Body of pancreas (tissue), 4 donors: Measurements from ENCODE around the gene PDGFA. TPM values are rescaled to one million over a fixed set of nuclear protein-coding genes. Genes with fewer than 3 reads are reported as not detected.

ENCODE experiments used
- ATAC-seq: fragments of 150-250 bp; one replicate; pipeline ENCODE4 v1.9.1; 2016
- DNase-seq, 4 donors: peaks; one replicate each; pipeline ENCODE4 v3.0.0-alpha.2; 2019
- H3K27ac ChIP-seq, 4 donors: fragments of 200-600 bp; sonication (generic); 1 replicate in 3 of 4; 2 replicates in 1 of 4; pipeline versions ENCODE4 v1.5.1 to v1.6.1; 2016 to 2019; ENCODE audit warnings: mild to moderate bottlenecking in 1 of 4, mixed read lengths in 1 of 4, moderate library complexity in 1 of 4
- H3K27me3 ChIP-seq, 2 donors: fragments of 200-600 bp; sonication (generic); one replicate each; pipeline ENCODE4 v1.6.0; 2016; ENCODE audit warnings: mild to moderate bottlenecking in 1 of 2
- H3K36me3 ChIP-seq, 2 donors: fragments of 200-600 bp; sonication (generic); replicated peaks in 1 of 2; 2 replicates each; pipeline ENCODE4 v1.5.1; 2016; ENCODE audit warnings: low read depth in 2 of 2; ENCODE audit not compliant: insufficient read depth in 1 of 2
- H3K4me1 ChIP-seq: fragments of 200-600 bp; sonication (generic); one replicate; pipeline ENCODE4 v1.6.0; 2016
- H3K4me3 ChIP-seq, 2 donors: fragments of 200-600 bp; sonication (generic); 1 replicate in 1 of 2; 2 replicates in 1 of 2; pipeline ENCODE4 v1.5.1; 2016 to 2019
- H3K9me3 ChIP-seq, 3 donors: fragments of 200-600 bp; sonication (generic); 1 replicate in 2 of 3; 2 replicates in 1 of 3; pipeline ENCODE4 v1.5.1; 2016
- POLR2A ChIP-seq, 3 donors: fragments of 450-650 bp; IDR thresholded peaks; one replicate each; pipeline ENCODE4 v1.6.1; 2016; ENCODE audit warnings: antibody characterized with exemption in 3 of 3, mild to moderate bottlenecking in 2 of 3
- WGBS, 2 donors: methylation state at CpG; one replicate each; pipeline ENCODE4 v1.1.5; 2017; 5-methylcytosine and 5-hydroxymethylcytosine counted together
- intact Hi-C: fragments of 100-400 bp; cut with DNase I; formaldehyde crosslinking; loops from one replicate; pipeline ENCODE4 v1.15.1; 2023
- total RNA-seq, 2 donors: library from RNA; depleted of rRNA; stranded (reverse); fragments of >200 nt; gene quantifications; one replicate each; pipeline ENCODE4 v1.1.0, GENCODE V29; 2016
- TF ChIP-seq, protein P1 (sequence below), 7 experiments: fragments of 450-650 bp in 4 of 7; fragments of 200-600 bp in 3 of 7; sonication (generic) in 3 of 7; IDR thresholded peaks; one replicate each; pipeline ENCODE4 v1.5.1; 2016 to 2019; ENCODE audit warnings: antibody characterized with exemption in 7 of 7

The PDGFA gene
- total RNA-seq, 2 donors from 2014 or later: 58.6 to 59.3 TPM

DNA sequence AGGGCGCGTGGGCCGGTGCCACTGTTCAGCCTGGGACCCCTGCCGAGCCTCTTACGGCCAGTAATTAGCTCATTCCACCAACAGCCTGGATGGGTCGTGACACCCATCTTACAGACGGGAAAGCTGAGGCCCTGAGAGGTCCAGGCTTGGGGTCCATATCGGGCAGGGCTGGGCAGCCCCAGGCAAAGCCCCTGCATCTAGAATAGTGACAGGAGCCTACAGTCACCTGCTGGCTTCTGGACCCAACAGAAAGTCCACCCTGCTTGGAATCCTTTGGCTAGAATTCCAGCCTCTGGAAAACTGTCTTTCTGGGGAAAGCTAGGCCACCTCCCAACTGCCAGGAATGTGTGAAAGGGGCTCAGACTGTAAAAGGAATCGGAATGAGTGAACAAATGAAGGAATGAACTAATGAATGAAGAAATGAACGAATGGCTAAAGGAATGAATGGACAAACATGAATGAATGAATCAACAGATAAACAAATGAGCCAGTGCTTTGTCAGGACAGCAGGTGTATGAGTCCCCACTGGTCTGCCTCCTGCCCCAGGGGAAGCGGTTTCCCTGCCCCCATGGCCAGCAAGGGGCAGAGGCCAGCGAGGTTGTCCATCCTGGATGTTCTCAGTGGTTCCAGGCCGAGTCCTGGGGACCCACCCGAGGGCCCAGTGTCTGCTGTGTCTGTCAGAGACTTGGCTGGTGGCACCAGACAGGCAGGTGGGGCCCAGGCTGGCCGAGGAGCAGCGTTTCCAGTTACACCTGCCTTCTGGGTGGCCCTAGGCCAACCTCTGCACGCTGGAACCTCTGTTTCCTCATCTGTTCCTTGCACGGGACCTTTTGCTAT, 24.1 kb upstream of the PDGFA start:
- TF ChIP-seq, protein P1, sequence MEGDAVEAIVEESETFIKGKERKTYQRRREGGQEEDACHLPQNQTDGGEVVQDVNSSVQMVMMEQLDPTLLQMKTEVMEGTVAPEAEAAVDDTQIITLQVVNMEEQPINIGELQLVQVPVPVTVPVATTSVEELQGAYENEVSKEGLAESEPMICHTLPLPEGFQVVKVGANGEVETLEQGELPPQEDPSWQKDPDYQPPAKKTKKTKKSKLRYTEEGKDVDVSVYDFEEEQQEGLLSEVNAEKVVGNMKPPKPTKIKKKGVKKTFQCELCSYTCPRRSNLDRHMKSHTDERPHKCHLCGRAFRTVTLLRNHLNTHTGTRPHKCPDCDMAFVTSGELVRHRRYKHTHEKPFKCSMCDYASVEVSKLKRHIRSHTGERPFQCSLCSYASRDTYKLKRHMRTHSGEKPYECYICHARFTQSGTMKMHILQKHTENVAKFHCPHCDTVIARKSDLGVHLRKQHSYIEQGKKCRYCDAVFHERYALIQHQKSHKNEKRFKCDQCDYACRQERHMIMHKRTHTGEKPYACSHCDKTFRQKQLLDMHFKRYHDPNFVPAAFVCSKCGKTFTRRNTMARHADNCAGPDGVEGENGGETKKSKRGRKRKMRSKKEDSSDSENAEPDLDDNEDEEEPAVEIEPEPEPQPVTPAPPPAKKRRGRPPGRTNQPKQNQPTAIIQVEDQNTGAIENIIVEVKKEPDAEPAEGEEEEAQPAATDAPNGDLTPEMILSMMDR (IDR thresholded peaks at IDR 0.05): no peak
- no peak for TF ChIP-seq POLR2A (IDR thresholded peaks at IDR 0.05)
- H3K4me3 ChIP-seq: no peak overlapping the region
- peaks cover 14% of the 10 kb centered on the region for H3K4me1 ChIP-seq
- intact Hi-C loops: no loop called here
- no peak overlapping the region for H3K27ac ChIP-seq
- 92 to 97% methylated on average over 10 to 18 of the region's 18 CpGs for WGBS, 2 donors
- no peaks in the 10 kb centered on the region for H3K36me3 ChIP-seq
- no peaks in the 10 kb centered on the region for H3K27me3 ChIP-seq
- DNase-seq (no peak), ATAC-seq (no peak)
- H3K9me3 ChIP-seq: no peaks in the 10 kb centered on the region

DNA sequence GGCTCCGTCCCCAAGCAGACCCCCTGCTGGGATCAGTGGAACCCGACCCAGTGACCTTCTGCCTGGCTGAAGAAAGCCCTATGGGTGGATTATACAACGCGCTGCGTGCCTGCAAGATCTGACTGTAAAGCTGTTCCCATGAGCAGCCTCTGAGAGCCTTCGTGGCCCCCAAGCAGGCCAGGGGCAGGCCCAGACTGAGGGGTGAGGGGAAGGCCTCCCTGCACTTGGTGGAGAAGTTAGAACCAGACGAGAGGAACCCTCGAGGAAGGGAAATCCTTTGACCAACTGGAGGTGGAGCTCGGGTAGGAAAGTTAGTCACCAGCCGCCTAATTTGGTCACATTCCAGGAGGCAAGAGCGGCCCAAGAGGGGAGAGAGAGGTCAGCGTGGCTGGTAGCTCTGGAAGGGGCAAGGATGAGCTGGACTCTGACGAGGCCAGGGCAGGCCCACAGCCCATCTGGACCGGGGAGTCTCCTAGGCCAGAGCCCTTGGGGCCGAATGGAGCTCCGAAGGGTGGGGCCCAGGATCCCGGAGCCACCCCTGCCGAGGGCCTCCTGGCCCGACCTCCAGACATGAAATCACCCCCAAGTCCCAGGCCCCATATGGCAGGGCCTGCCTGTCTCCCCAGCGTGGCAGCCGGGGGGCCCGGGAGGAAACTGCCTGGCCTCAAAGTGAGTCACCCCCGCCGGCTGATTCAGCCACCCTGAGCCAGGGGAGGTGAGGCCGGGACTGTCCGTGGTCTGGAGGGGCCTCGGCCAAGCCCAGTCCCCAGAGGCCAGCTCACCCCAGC, 23.3 kb upstream of the PDGFA start:
- H3K27ac ChIP-seq: no peak overlapping the region
- DNase-seq (no peak), ATAC-seq (no peak)

DNA sequence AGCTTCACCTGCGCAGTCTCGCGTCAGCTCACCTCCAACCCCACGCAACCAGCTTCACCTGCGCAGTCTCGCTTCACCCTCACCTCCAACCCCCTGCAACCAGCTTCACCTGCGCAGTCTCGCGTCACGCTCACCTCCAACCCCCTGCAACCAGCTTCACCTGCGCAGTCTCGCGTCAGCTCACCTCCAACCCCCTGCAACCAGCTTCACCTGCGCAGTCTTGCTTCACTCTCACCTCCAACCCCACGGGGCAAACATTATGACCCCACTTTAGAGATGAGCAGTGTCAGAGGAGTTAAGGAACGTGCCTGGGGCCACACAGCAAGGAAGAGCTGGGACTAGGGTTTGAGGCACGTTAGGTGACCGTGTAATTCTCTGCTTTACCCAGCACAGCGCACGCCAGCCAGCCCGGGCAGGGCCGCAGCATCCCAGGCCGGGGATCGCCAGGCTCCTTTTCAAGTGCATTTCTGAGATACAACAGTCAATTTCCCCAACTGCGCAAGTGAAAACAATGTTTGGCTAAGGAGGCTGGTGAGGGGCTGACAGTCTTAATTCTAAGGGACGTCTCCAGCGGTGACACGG, 22.6 kb upstream of the PDGFA start:
- no peak overlapping the region for H3K4me3 ChIP-seq
- intact Hi-C loops: no loop called here
- no peaks in the 10 kb centered on the region for H3K36me3 ChIP-seq
- H3K4me1 ChIP-seq: peaks cover 27% of the 10 kb centered on the region
- no peak for ATAC-seq
- H3K27me3 ChIP-seq: no peaks in the 10 kb centered on the region
- H3K27ac ChIP-seq: no peak overlapping the region
- 91 to 92% methylated on average over 21 to 28 of the region's 28 CpGs for WGBS, 2 donors
- no peaks in the 10 kb centered on the region for H3K9me3 ChIP-seq
- no peak for DNase-seq
- TF ChIP-seq, protein P1 (IDR thresholded peaks at IDR 0.05): no peak
- TF ChIP-seq POLR2A (IDR thresholded peaks at IDR 0.05): no peak

More for the DNA sequence above, 23.3 kb upstream of the PDGFA start:
- 75% methylated on average over 15 to 27 of the region's 27 CpGs for WGBS, 2 donors
- Histone ChIP-seq H3K4me3 (no peak overlapping the region), H3K27me3 (no peaks in the 10 kb centered on the region), H3K4me1 (peaks cover 22% of the 10 kb centered on the region), H3K36me3 (no peaks in the 10 kb centered on the region), H3K9me3 (no peaks in the 10 kb centered on the region)
- TF ChIP-seq, protein P1 (IDR thresholded peaks at IDR 0.05): no peak
- no peak for TF ChIP-seq POLR2A (IDR thresholded peaks at IDR 0.05)
- intact Hi-C loops: no loop called here

DNA sequence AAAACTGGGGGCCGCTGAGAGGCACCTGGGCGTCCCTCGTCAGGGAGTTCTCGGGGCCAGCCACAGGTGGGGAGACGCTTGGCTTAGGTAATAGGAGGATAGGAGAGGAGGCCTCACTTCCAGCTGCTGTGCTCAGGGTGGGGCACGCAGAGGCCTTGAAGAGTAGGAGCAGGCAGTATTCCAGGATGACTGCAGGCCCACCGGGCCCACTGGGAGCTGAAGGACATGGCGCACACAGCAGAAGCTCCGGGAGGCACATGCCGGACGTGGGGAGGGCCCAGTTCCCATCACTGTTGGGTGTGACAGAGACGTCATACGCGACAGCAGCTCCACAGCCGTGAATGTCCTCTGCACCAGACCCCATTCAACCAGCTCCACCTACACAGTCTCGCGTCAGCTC, 22.0 kb upstream of the PDGFA start:
- Histone ChIP-seq H3K4me1 (peaks cover 27% of the 10 kb centered on the region), H3K9me3 (no peaks in the 10 kb centered on the region), H3K27me3 (no peaks in the 10 kb centered on the region), H3K4me3 (no peak overlapping the region), H3K36me3 (no peaks in the 10 kb centered on the region), H3K27ac (no peak overlapping the region)
- no peak for ATAC-seq
- WGBS, 2 donors: 90 to 91% methylated on average over 16 of the region's 17 CpGs
- TF ChIP-seq POLR2A (IDR thresholded peaks at IDR 0.05): no peak
- TF ChIP-seq, protein P1 (IDR thresholded peaks at IDR 0.05): no peak
- intact Hi-C loops: no loop called here
- no peak for DNase-seq
